Heart left ventricle (tissue), 13 donors: ENCODE results near the gene PTGER3.

Source experiments
- CTCF ChIP-seq, 12 donors: fragments of 200-600 bp; sonication (generic) in 4 of 12; IDR thresholded peaks; one replicate each; pipeline versions ENCODE4 v1.5.0 to v1.8.0; 2018 to 2022; ENCODE audit warnings: antibody characterized with exemption in 12 of 12, mild to moderate bottlenecking in 5 of 12
- POLR2A ChIP-seq, 2 donors: fragments of 450-650 bp; IDR thresholded peaks; one replicate each; pipeline ENCODE4 v1.6.1; 2017; ENCODE audit warnings: antibody characterized with exemption in 2 of 2, mild to moderate bottlenecking in 2 of 2, moderate library complexity in 2 of 2
- donor health status: ischemic (EF 13 %, LVEDD 7.1; RV severe dilation, severe dysfunction).
- donor health status: DM: no; HTN: yes; CAD: no.
- donor health status: DM: no; HTN: no; CAD: no.
- donor health status: ischemic (EF 25% LVEDD 6.9; RV normal size, moderate dysfunction).
- donor health status: ischemic (EF 25% LVEDD 5.7; RV mildly dilated, moderate dysfunction).
- donor health status: ischemic (EF 35%, LVEDD 5.7; RV mildly dilated, moderate dysfunction).
- donor health status: nonischemic (EF 11% LVEDD 7.7; RV severe dilation, severe dysfunction).
- donor health status: DM: yes; HTN: yes; CAD: no.
- donor health status: PGD.
- donor health status: ischemic (EF 29% LVEDD 5.4; RV normal size, mild dysfunction).
- donor health status: nonischemic (EF 23%, LVEDD 6.1; RV moderate dilation, normal function).

- TF ChIP-seq CTCF (IDR thresholded peaks at IDR 0.05) = no peak
- TF ChIP-seq POLR2A (IDR thresholded peaks at IDR 0.05) = no peak
Observed at GRCh38 chr1:70930062-70930461, 117.6 kb downstream of the PTGER3 start.
